GM23248 (cell line): Measurements from ENCODE around the gene CBL.

Source experiments
- EZH2 ChIP-seq: fragments of 200-600 bp; sonication (generic); IDR thresholded peaks from 2 replicates; pipeline ENCODE4 v1.6.1; 2018; ENCODE audit warnings: antibody characterized with exemption, mild to moderate bottlenecking; ENCODE audit not compliant: insufficient read depth, poor library complexity, severe bottlenecking
- EZH2phosphoT487 ChIP-seq: fragments of 200-600 bp; sonication (generic); IDR thresholded peaks from 2 replicates; pipeline ENCODE4 v1.6.1; 2018; ENCODE audit warnings: antibody characterized with exemption, moderate library complexity, mild to moderate bottlenecking, low read depth; ENCODE audit not compliant: insufficient read depth

DNA sequence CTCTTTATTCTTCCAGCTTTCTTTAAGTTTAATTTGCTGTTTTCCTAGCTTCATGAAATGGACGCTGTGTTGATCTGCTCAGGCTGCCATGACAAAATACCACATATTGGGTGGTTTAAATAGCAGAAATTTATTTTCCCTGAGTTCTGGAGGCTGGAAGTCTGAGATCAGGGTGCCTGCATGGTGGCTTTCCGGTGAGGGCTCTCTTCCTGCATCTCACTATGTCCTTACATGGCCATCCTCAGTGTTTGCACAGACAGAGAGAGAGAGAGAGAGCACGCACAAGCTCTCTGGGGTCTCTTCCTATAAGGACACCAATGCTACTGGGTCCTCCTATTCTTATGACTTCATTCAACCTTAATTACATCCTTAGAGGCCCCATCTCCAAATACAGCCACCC, 82.1 kb downstream of the CBL start:
- no peak for TF ChIP-seq EZH2phosphoT487
- TF ChIP-seq EZH2, result no peak
